Measurements from ENCODE around the gene CEP78. TPM values are rescaled to one million over a fixed set of nuclear protein-coding genes. Genes with fewer than 3 reads are reported as not detected.
"Not testable (repeated sequence)": the region's sequence is repeated elsewhere in the genome, so short reads cannot be mapped to it uniquely, and the experiment has no call there.

Gene CEP78
- total and polyA plus RNA-seq, 7 donors = 2.4 to 14.0 (median 9.0) TPM

DNA sequence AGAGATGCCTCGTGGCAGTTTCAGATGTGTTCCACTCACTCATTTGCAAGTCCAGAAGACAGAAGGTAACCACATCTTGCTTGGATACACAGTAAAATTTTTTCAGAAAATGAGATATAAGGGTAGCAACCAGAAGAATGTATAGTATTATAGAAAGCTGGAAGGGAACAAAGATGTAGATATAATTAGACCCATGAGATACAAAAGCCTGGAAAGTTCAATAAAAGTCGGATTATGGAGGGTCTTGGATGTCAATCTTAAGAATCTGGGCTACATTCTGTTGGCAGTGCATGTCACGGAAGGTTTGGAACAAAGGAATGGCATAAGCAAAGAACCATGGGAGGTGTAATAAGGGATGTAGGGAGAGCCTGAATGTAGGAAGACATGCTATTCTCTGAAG lies 5.1 kb upstream of the CEP78 start:
- intact Hi-C loops (cut with DNase I) = no loop called here
- Histone ChIP-seq H3K27me3 (no peaks in the 10 kb centered on the region), H3K36me3 (no peaks in the 10 kb centered on the region), H3K4me3 (no peak overlapping the region), H3K27ac (no peak overlapping the region), H3K4me1 (peaks cover 0 to 8% (median 7%) of the 10 kb centered on the region in 4 donors), H3K9me3 (no peaks in the 10 kb centered on the region)
- no peak for TF ChIP-seq POLR2A (IDR thresholded peaks at IDR 0.05)
- no peak for TF ChIP-seq CTCF (IDR thresholded peaks at IDR 0.05)
- no peak for TF ChIP-seq POLR2AphosphoS5 (IDR thresholded peaks at IDR 0.05)
- no peak for TF ChIP-seq EP300 (IDR thresholded peaks at IDR 0.05)
- 82 to 87% methylated on average over 3 of the region's 3 CpGs for WGBS, 2 donors
- no peak for DNase-seq

DNA sequence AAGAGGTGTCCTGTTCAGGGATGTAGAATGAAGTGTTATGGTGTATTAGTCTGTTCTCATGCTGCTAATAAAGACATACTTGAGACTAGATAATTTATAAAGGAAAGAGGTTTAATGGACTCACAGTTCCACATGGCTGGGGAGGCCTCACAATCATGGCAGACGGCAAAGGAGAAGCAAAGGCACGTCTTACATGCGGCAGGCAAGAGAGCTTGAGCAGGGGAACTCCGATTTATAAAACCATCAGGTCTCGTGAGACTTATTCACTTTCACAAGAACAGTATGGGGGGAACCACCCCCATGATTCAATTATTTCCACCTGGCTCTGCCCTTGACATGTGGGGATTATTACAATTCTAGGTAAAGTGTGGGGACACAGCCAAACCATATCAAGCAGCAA lies 3.4 kb upstream of the CEP78 start:
- DNase-seq; H3K36me3 ChIP-seq; H3K4me3 ChIP-seq; H3K4me1 ChIP-seq; H3K27me3 ChIP-seq; intact Hi-C loops (cut with DNase I); H3K27ac ChIP-seq; H3K9me3 ChIP-seq: not testable (repeated sequence)
- 81 to 94% methylated on average over 5 of the region's 5 CpGs for WGBS, 2 donors

- peak overlapping the region in 3 of 4 donors; percentile 67 to 79 (median 70) for H3K4me3 ChIP-seq
- no peaks in the 10 kb centered on the region for H3K36me3 ChIP-seq
- peak overlapping the region in 1 of 4 donors; percentile 90 for H3K27ac ChIP-seq
- intact Hi-C loops (cut with DNase I) = loop anchor here (5.0 kb wide), 1 partner anchor 62 kb away; the partner anchor contains the start of gene PSAT1
- H3K4me1 ChIP-seq = peaks cover 0 to 8% (median 7%) of the 10 kb centered on the region in 4 donors
- H3K9me3 ChIP-seq = no peaks in the 10 kb centered on the region
- H3K27me3 ChIP-seq = no peaks in the 10 kb centered on the region
- 63 to 70% methylated on average over 7 of the region's 7 CpGs for WGBS, 2 donors
- TF ChIP-seq POLR2A (IDR thresholded peaks at IDR 0.05) = no peak
- no peak for TF ChIP-seq POLR2AphosphoS5 (IDR thresholded peaks at IDR 0.05)
- TF ChIP-seq EP300 (IDR thresholded peaks at IDR 0.05) = no peak
- TF ChIP-seq CTCF (IDR thresholded peaks at IDR 0.05) = no peak
- DNase-seq = no peak
These were observed 1.1 kb upstream of the CEP78 start for GRCh38 chr9:78234810-78235209.

DNA sequence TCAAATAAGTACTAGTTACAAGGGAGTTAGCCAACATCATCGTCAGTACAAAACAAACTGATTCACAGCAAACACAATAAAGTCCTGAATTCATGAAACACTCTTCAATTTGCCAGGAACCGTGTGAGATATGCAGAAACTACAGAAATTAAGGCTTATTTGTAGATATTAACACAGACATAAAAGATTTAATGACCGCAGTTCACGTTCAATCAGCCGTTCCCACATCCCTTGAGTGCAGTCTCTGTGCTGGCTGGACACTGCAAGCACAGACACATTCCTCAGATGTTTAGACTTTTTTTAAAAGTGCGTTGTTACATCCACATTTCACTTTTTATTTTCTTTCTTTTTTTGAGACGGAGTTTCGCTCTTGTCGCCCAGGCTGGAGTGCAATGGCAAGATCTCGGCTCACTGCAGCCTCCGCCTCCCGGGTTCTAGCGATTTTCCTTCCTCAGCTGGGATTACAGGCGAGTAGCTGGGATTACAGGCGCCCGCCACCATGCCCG lies 566 bp upstream of the CEP78 start:
- no peak for DNase-seq
- Histone ChIP-seq H3K4me1 (peaks cover 0 to 8% (median 7%) of the 10 kb centered on the region in 4 donors), H3K27ac (peak overlapping the region; percentile 80 to 90 (median 83)), H3K36me3 (peaks cover 0 to 4% (median 0%) of the 10 kb centered on the region in 4 donors), H3K27me3 (no peaks in the 10 kb centered on the region), H3K9me3 (no peaks in the 10 kb centered on the region), H3K4me3 (peak overlapping the region; percentile 67 to 89 (median 74))
- intact Hi-C loops (cut with DNase I) = loop anchor here (5.0 kb wide), 1 partner anchor 62 kb away; the partner anchor contains the start of gene PSAT1
- TF ChIP-seq CTCF (IDR thresholded peaks at IDR 0.05) (no peak), EP300 (IDR thresholded peaks at IDR 0.05) (no peak), POLR2A (IDR thresholded peaks at IDR 0.05) (no peak), POLR2AphosphoS5 (IDR thresholded peaks at IDR 0.05) (no peak)
- 1 to 5% methylated on average over 17 of the region's 17 CpGs for WGBS, 2 donors

DNA sequence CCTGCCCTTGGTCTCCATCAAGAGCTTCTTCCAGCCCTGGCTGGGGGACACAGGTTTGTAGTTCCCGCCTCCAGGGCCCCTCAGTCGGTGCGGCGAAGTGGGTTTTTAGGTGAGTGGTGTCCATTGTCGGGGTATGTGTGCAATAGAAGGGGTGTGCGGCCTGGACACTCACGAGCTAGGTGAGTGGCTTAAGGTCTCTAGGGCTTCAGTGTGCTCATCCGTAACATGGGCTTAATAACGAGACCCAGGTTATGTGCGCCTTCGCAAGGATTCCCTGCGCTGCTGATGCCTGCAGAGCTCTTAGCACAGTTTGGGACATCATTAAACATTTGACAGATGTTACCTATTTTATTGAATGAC lies 656 bp downstream of the CEP78 start:
- H3K27ac ChIP-seq = peak overlapping the region; percentile 80 to 90 (median 83)
- TF ChIP-seq EP300 (IDR thresholded peaks at IDR 0.05) = no peak
- TF ChIP-seq POLR2A (IDR thresholded peaks at IDR 0.05) = no peak
- no peak for TF ChIP-seq POLR2AphosphoS5 (IDR thresholded peaks at IDR 0.05)
- no peak for TF ChIP-seq CTCF (IDR thresholded peaks at IDR 0.05)

More for the DNA sequence above, 656 bp downstream of the CEP78 start:
- Histone ChIP-seq H3K36me3 (peaks cover 0 to 11% (median 0%) of the 10 kb centered on the region in 4 donors), H3K4me1 (peaks cover 0 to 8% (median 7%) of the 10 kb centered on the region in 4 donors), H3K9me3 (no peaks in the 10 kb centered on the region), H3K27me3 (no peaks in the 10 kb centered on the region), H3K4me3 (peak overlapping the region; percentile 67 to 89 (median 74))
- intact Hi-C loops (cut with DNase I) = loop anchor here (5.0 kb wide), 1 partner anchor 61 kb away; the partner anchor contains the start of gene PSAT1
- peak; percentile 67 for DNase-seq
- 2 to 9% methylated on average over 12 of the region's 12 CpGs for WGBS, 2 donors
